AG04450 (cell line): ENCODE results near the gene MYO1G. TPM values are rescaled to one million over a fixed set of nuclear protein-coding genes. Genes with fewer than 3 reads are reported as not detected.

Experiments used
- CTCF ChIA-PET: fragments of 300-600, 350-600 bp; formaldehyde crosslinking; extraction: SDS; loops from one replicate; lab custom pipeline; 2022; ENCODE audit warnings: antibody characterized with exemption, inconsistent platforms; lab: Charles Lee
- POLR2A ChIA-PET: fragments of 350-600 bp; formaldehyde crosslinking; extraction: SDS; loops from one replicate; lab custom pipeline; 2021; ENCODE audit warnings: antibody characterized with exemption, inconsistent platforms; lab: Yijun Ruan, JAX
- DNase-seq: peaks from one replicate; pipeline ENCODE4 v3.0.0-alpha.2; 2011; ENCODE audit warnings: low read depth, low spot score
- H3K27ac ChIP-seq: one replicate; pipeline ENCODE4 v1.5.1; 2012; ENCODE audit warnings: low read depth, low read length, control low read depth
- H3K27me3 ChIP-seq: one replicate; pipeline ENCODE4 v1.6.0; 2012; ENCODE audit warnings: low read length; ENCODE audit not compliant: control insufficient read depth, insufficient read depth
- H3K4me3 ChIP-seq: 2 replicates; pipeline ENCODE4 v1.5.1; 2011; ENCODE audit warnings: mild to moderate bottlenecking, low read depth, low read length, control low read depth
- H3K9me3 ChIP-seq: 2 replicates; pipeline ENCODE4 v1.5.1; 2012; ENCODE audit warnings: low read length; ENCODE audit not compliant: control insufficient read depth, insufficient read depth
- CTCF ChIP-seq: IDR thresholded peaks from 2 replicates; pipeline ENCODE4 v1.5.1; 2011; ENCODE audit warnings: low read depth, low read length, control low read depth, inconsistent platforms
- polyA plus RNA-seq: library from polyadenylated mRNA; depleted of rRNA; stranded (reverse); fragments of >200 nt; gene quantifications from 2 replicates; pipeline ENCODE4 v1.2.3, GENCODE V29; 2011

MYO1G gene
- polyA plus RNA-seq, 1 experiment, result not detected

GRCh38 chr7:45017253-45017652 lies 38.4 kb upstream of the MYO1G start:
- TF ChIP-seq CTCF, result no peak
- Histone ChIP-seq H3K27ac (no peak overlapping the region), H3K9me3 (peaks cover 3% of the 10 kb centered on the region; the same call in 1 of the 2 replicates), H3K4me3 (no peak overlapping the region), H3K27me3 (no peaks in the 10 kb centered on the region)
- CTCF ChIA-PET, result no interaction called here
- POLR2A ChIA-PET, result no interaction called here
- DNase-seq, result no peak

- Histone ChIP-seq H3K9me3 (peaks cover 3% of the 10 kb centered on the region; the same call in 1 of the 2 replicates), H3K27ac (no peak overlapping the region), H3K27me3 (no peaks in the 10 kb centered on the region), H3K4me3 (no peak overlapping the region)
- TF ChIP-seq CTCF, result no peak
- DNase-seq, result no peak
- ChIA-PET CTCF (no interaction called here), POLR2A (no interaction called here)
These were observed 36.5 kb upstream of the MYO1G start for GRCh38 chr7:45015313-45015712.

- CTCF ChIA-PET, result no interaction called here
- Histone ChIP-seq H3K27ac (no peak overlapping the region), H3K9me3 (peaks cover 3% of the 10 kb centered on the region; the same call in 1 of the 2 replicates), H3K27me3 (no peaks in the 10 kb centered on the region), H3K4me3 (no peak overlapping the region)
- DNase-seq, result no peak
- POLR2A ChIA-PET, result no interaction called here
- no peak for TF ChIP-seq CTCF
These were observed 34.7 kb upstream of the MYO1G start for GRCh38 chr7:45013465-45013967.

- no peaks in the 10 kb centered on the region for H3K9me3 ChIP-seq
- no peaks in the 10 kb centered on the region for H3K27me3 ChIP-seq
- DNase-seq, result no peak
- POLR2A ChIA-PET, result no interaction called here
- H3K27ac ChIP-seq, result no peak overlapping the region
- TF ChIP-seq CTCF, result no peak
- CTCF ChIA-PET, result interaction anchor here (0.7 to 1.0 kb wide), 2 partner anchors 9 to 101 kb away, joined by 3 read pairs; no protein-coding TSS in a partner anchor
- no peak overlapping the region for H3K4me3 ChIP-seq
These were observed 28.9 kb upstream of the MYO1G start for GRCh38 chr7:45007571-45008328.

- ChIA-PET CTCF (no interaction called here), POLR2A (no interaction called here)
- no peaks in the 10 kb centered on the region for H3K27me3 ChIP-seq
- no peaks in the 10 kb centered on the region for H3K9me3 ChIP-seq
- no peak overlapping the region for H3K4me3 ChIP-seq
- TF ChIP-seq CTCF, result no peak
- DNase-seq, result no peak
- H3K27ac ChIP-seq, result no peak overlapping the region
These were observed 28.3 kb upstream of the MYO1G start for GRCh38 chr7:45007106-45007505.
